T47D (cell line): ENCODE data around the gene UQCC2.

Experiments used
- DNase-seq, 2 experiments: peaks; one replicate each; pipeline versions ENCODE4 v3.0.0 to v3.0.0-alpha.2; 2011 to 2012; ENCODE audit warnings: low read depth in 1 of 2, low spot score in 1 of 2
- JUND ChIP-seq: IDR thresholded peaks from 2 replicates; pipeline ENCODE4 v1.6.1; 2012; ENCODE audit warnings: low read depth
- in situ Hi-C: cut with HindIII; loops from 2 replicates; pipeline ENCODE4 v1.10.0; 2016; ENCODE audit warnings: low sequenced_read_pairs, low pct_unique_long_range_greater_than_20kb

UQCC2 gene

DNA sequence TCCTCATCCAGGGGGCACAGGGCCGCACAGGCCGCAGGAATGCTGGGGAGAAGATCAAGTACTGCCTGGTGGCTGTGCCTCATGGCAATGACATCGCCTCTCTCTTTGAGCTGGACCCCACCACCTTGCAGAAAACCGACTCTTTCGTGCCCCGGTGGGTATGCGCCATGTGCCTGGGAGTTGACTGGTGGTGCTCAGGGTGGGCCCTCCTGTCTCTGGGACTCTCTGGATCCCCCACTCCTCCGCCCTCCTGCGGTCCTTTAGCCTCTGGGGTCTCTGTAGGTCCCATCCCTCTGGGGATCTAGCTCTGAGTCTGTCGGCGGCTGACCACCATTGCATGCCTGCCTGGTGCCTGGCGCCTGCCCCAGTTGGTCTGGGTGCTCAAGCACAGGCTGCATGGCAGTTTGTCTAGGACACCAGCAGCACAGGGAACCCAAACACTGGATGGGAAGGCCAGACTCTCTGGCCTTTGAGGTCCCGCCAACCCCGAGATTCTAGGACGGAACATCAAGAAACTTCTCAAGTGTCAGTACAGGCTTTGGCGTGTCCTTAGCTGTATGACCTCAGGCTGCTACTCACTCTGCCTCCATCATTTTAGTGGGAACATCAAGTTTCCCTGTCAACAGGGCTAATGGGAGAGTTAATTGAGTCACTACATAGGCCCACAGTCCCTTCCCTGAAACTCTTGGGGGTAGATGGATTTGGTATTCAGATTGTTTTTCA lies 47.6 kb downstream of the UQCC2 start:
- no peak for TF ChIP-seq JUND
- DNase-seq: no peak
- in situ Hi-C loops: no loop called here

DNA sequence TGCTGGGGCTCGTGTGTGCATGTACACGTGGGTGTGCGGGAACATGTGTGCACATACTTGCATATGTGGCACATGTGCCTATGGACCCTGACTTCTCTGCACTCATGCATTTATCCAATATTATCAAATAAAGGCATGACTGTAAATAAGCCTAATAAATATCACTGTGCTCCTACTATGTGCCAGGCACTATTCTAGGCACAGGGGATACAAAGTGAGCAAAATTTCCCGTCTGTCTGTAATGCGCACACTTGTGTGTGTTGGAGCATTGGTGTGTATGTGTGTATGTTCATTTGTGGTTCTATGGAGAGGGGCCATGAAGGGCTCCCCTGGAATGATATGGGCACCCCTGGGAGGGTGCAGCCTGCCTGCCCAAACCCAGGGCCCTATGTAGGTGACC lies 48.5 kb downstream of the UQCC2 start:
- in situ Hi-C loops: no loop called here
- no peak for DNase-seq
- TF ChIP-seq JUND: no peak

DNA sequence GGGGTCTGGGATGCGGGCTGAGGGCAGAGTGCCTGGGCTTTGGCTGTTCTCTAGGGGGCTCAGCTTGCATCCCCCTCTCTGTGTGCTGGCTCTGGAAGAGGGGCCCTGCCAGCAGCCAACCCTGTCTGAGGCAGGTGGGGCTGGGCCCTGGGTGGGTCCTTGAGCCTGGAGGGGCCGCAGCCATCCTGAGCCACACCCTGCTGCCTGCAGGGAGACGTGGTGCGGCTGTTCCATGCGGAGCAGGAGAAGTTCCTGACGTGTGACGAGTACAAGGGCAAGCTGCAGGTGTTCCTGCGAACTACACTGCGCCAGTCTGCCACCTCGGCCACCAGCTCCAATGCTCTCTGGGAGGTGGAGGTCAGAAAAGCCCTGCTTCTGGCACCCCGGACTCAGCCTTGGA lies 49.2 kb downstream of the UQCC2 start:
- DNase-seq: no peak
- no peak for TF ChIP-seq JUND
- in situ Hi-C loops: no loop called here

DNA sequence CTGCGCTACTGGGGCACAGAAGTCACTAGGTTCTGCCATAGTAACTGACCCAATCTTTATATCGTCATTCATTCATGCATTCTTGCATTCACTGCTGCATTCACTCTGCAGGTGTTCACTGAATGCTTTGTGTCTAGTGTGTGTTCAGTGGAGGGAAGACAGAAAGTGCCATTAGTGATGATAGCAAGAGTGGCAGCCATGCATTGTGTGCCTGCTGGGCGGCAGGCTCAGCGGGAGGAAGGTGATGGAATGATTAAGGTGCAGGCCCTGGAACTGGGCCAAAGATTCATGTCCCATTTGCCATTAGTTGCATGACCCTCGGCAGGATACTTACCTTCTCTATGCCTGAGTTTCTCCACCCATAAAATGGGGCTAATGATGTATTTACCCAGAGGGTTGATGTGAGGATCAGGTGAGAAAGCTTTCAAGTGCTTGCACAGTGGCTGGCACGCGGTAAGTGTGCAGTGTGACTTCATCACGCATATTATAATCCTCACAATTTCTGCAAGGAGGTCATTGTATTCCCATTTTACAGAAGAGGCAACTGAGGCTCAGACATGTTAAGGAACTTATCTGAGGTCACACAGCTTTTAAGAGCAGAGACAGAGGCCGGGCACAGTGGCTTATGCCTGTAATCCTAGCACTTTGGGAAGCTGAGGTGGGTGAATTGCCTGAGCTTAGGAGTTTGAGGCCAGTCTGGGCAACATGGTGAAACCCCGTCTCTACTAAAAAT lies 50.2 kb downstream of the UQCC2 start:
- TF ChIP-seq JUND: no peak
- no peak for DNase-seq
- in situ Hi-C loops: no loop called here

DNA sequence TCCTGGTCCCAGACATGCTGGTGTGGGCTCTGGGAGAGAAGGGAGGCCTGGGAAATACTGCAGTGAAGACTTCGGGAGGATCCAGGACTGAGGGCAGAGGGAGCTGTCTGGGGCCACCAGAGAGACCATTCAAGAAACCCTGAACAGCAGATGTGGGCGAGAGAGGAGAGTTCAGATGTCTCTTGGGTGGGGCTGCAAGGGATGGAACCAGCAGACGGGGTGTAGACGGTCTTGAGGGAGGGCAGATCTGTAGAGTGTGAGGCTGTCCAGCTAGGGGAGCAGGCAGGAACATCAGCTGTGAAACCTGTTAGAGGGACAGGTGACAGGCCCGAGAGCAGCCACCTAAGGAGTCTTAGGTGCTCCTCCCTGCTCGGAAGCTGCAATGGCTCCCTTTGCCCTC lies 51.5 kb downstream of the UQCC2 start:
- in situ Hi-C loops: no loop called here
- no peak for TF ChIP-seq JUND
- DNase-seq: no peak

DNA sequence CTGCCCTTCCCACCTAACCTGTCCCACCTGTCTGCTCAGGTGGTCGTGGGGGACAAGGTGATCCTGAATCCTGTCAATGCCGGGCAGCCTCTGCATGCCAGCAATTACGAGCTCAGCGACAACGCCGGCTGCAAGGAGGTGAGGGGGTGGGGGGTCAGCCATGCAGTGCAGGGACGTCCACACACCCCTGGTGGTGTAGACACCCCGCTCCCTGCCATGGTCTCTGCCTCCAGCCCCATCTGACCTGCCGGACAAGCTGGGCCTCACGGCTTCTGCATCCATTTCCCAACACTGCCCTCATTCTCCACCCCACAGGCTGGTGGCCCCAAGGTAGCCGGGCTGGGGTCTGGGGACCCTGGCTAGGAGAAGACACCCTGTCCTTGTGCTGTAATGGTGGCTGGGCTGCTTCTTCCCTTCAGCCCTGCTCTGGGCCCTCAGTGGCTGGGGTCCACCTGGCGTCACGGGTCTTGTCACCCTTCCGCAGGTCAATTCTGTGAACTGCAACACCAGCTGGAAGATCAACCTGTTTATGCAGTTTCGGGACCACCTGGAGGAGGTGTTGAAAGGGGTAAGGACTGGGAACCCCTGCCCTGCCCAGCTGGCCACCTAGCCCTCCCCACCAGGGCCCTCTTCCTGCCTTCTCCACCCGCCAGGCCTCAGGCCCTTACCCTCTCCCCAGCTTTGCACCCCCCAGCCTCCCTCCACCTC lies 52.4 kb downstream of the UQCC2 start:
- in situ Hi-C loops: no loop called here
- no peak for TF ChIP-seq JUND
- DNase-seq: no peak

DNA sequence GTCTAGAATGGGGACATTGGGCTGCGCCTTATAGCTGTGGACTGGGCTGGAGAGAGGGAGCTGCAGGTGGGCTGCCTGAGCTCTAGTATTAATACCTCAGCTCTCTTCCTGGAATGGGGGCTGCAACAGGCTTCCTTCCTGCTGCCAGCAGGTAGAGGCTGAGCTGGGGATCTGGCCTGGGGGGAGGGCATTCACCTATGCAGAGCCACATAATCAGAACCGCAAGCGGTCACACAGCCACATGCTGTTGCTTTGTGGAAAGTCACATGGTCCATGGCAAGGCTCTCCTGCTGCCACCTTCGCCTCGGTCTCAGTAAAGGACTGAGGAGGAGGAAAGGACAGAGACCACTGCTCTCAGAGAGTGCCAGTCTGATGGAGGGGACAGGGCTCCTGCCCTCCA lies 54.7 kb downstream of the UQCC2 start:
- no peak for DNase-seq
- TF ChIP-seq JUND: no peak
- in situ Hi-C loops: no loop called here

DNA sequence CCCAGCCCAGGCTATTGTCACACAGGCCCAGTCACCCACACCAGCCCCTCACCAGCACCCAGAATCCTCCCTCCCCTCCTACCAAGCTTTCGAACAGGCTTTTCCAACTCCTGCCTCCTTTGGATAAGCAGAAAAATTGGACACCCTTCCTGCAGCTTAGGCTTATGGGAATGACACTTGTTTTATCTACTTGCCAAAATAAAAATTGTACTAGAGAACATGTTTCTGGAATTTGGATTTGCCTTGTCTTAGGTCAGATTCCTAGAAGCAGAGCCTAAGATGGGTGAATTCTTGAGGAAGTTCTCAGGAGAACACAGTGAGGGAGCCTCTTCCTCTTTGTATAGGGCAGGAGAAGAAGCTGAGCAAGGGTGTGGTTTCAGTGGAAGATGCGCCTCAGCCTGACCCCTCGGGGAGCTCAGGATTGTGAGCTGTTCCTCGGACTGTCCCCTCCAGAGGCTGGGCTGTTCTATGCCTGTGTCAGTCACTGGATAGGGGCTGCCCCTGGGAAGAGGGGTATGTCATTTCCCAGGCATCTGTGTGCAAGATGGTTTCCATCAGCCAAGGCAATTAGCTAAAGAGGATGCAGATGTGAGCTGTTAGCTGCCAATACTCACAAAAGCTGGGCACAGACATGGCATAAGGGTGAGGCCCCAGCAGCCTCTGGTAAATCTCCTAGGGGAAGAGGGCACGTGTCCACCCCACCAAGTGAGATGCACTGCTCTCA lies 56.5 kb downstream of the UQCC2 start:
- TF ChIP-seq JUND: no peak
- DNase-seq: no peak
- in situ Hi-C loops: no loop called here

DNA sequence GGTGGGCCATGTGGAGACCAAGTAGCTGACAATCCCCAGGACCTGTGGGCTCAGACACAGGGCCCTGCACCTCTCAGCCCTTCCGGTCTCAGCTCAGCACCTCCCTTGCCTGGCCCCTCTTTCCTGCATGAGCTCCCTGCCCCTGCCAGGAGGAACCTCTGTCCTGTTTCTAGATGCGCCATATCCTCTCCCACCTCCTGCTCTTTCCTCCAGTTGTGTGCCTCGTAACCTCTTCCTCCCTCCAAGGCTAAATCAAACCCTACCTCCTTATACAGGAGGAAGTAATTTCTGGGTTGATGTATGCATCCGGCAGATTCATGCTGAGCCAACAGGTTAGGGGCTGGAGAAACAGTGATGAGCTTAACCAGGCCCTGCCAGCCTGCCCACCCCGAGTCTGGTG lies 59.5 kb downstream of the UQCC2 start:
- DNase-seq: no peak
- in situ Hi-C loops: no loop called here
- TF ChIP-seq JUND: no peak

DNA sequence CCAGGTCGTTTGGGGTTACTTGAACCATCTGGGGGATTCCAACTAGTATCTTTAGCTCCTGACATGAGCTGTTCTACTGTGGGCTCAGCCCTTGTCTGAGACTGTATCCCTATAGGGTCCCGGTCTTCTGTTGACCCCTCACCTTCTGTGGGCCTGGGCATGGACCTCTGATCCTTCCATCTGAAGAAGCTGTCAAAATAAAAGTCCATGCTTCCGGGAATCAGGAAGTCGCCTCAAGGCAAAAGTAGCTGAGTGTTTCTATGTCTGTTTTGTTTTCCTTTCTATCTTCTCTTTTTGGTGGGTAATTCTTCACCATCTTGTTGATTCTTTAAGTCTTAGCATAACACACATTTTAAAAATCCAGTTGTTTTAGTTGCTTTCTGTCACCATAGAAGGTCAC lies 60.1 kb downstream of the UQCC2 start:
- in situ Hi-C loops: no loop called here
- no peak for DNase-seq
- no peak for TF ChIP-seq JUND
